Uterus (tissue), 4 donors: ENCODE measurements around the gene CTDSPL. TPM values are rescaled to one million over a fixed set of nuclear protein-coding genes. Genes with fewer than 3 reads are reported as not detected.

Experiments used
- DNase-seq, 2 donors: peaks; one replicate each; pipeline ENCODE4 v3.0.0-alpha.2; 2019 to 2020
- H3K27ac ChIP-seq, 2 donors: fragments of 200-600 bp; sonication (generic); 1 replicate in 1 of 2; 2 replicates in 1 of 2; pipeline ENCODE4 v1.5.1; 2016 to 2018
- H3K27me3 ChIP-seq, 2 donors: fragments of 200-600 bp; sonication (generic); one replicate each; pipeline ENCODE4 v1.5.1; 2018 to 2019; ENCODE audit warnings: control low read depth in 1 of 2
- H3K36me3 ChIP-seq, 2 donors: fragments of 200-600 bp; sonication (generic); one replicate each; pipeline ENCODE4 v1.5.1; 2019; ENCODE audit warnings: control low read depth in 1 of 2
- H3K4me1 ChIP-seq, 2 donors: fragments of 200-600 bp; sonication (generic); one replicate each; pipeline ENCODE4 v1.5.1; 2018 to 2019; ENCODE audit warnings: control low read depth in 1 of 2
- H3K4me3 ChIP-seq, 2 donors: fragments of 200-600 bp; sonication (generic); 1 replicate in 1 of 2; 2 replicates in 1 of 2; pipeline ENCODE4 v1.5.1; 2018 to 2019; ENCODE audit warnings: mild to moderate bottlenecking in 1 of 2
- H3K9me3 ChIP-seq, 2 donors: fragments of 200-600 bp; sonication (generic); one replicate each; pipeline ENCODE4 v1.5.1; 2019; ENCODE audit warnings: control low read depth in 1 of 2
- POLR2A ChIP-seq, 2 donors: fragments of 450-650 bp; IDR thresholded peaks; one replicate each; pipeline ENCODE4 v1.6.1; 2016; ENCODE audit warnings: antibody characterized with exemption in 2 of 2, mild to moderate bottlenecking in 1 of 2, moderate library complexity in 1 of 2
- intact Hi-C: fragments of 100-400 bp; cut with DNase I; formaldehyde crosslinking; loops from one replicate; pipeline ENCODE4 v1.15.1; 2023; ENCODE audit warnings: low total_unique reads
- total RNA-seq, 4 donors: library from RNA; depleted of rRNA in 3 of 4; stranded (reverse); fragments of >200 nt in 3 of 4; gene quantifications; one replicate each; pipeline versions ENCODE4 v1.1.0 to v1.2.4, GENCODE V29; 2014 to 2023
- TF ChIP-seq, protein P1 (sequence below), 4 experiments: fragments of 200-600 bp in 2 of 4; fragments of 450-650 bp in 2 of 4; sonication (generic) in 2 of 4; IDR thresholded peaks; one replicate each; pipeline ENCODE4 v1.5.1; 2016 to 2019; ENCODE audit warnings: antibody characterized with exemption in 4 of 4, mild to moderate bottlenecking in 2 of 4, moderate library complexity in 1 of 4
- donor health status: DM: yes; HTN: yes; CAD: no.

CTDSPL gene
- total RNA-seq, 4 donors from 2014 or later, result 6.4 to 55.9 (median 28.7) TPM

DNA sequence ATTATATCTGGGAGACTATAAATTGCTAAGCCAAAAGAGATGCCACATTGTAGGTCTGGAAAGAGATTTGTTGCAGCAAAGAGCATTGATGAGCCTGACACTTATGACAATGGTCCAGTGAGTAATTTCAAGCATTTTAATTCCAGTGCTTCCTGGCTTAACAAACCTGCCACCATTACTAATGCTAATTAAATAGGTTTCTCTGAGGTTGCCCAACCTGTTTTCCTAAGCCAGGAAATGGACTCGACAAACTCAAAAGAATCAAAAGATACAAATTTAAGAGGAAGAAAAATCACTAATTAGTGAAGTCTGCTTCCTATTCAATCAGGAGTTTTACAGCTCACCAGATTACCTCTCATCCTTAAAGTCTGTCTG is 36.7 kb upstream of the CTDSPL start:
- Histone ChIP-seq H3K36me3 (no peaks in the 10 kb centered on the region), H3K4me1 (no peaks in the 10 kb centered on the region), H3K27me3 (no peaks in the 10 kb centered on the region), H3K27ac (no peak overlapping the region), H3K4me3 (no peak overlapping the region), H3K9me3 (no peaks in the 10 kb centered on the region)
- intact Hi-C loops, result no loop called here
- TF ChIP-seq POLR2A (IDR thresholded peaks at IDR 0.05), result no peak
- TF ChIP-seq, protein P1, sequence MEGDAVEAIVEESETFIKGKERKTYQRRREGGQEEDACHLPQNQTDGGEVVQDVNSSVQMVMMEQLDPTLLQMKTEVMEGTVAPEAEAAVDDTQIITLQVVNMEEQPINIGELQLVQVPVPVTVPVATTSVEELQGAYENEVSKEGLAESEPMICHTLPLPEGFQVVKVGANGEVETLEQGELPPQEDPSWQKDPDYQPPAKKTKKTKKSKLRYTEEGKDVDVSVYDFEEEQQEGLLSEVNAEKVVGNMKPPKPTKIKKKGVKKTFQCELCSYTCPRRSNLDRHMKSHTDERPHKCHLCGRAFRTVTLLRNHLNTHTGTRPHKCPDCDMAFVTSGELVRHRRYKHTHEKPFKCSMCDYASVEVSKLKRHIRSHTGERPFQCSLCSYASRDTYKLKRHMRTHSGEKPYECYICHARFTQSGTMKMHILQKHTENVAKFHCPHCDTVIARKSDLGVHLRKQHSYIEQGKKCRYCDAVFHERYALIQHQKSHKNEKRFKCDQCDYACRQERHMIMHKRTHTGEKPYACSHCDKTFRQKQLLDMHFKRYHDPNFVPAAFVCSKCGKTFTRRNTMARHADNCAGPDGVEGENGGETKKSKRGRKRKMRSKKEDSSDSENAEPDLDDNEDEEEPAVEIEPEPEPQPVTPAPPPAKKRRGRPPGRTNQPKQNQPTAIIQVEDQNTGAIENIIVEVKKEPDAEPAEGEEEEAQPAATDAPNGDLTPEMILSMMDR (IDR thresholded peaks at IDR 0.05), result no peak
- no peak for DNase-seq

DNA sequence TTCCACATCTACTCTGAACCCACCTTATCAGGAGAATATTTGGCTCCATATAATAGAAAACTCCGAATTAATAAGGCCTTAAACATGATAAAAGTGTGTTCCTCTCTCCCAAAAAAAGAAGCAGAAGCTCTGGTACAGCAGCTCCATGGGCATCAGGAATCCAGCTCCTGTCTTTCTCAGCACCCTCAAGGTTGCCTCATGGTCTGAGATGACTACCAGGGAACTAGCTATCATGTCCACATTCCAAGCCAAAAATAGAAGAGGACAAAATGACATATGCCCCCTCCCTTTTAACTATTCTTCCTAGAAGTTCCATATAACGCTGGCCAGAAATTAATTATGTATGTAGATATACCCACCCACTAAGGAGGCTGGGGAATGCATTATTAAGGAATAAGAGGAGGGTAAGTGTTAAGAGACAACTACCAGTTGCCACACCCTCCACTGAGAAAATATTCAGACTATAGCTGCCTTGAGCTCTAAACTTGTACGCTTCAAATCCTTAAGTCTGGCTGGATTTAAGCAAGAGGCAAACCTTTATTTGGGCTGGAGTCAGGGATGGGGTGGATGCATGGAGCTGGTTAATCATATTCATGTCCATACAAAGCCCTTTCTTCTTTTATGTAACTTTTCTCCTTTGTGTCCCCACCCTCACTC is 35.8 kb upstream of the CTDSPL start:
- no peaks in the 10 kb centered on the region for H3K4me1 ChIP-seq
- DNase-seq, result no peak
- no peak overlapping the region for H3K27ac ChIP-seq
- TF ChIP-seq POLR2A (IDR thresholded peaks at IDR 0.05), result no peak
- TF ChIP-seq, protein P1 (IDR thresholded peaks at IDR 0.05), result no peak
- no peaks in the 10 kb centered on the region for H3K9me3 ChIP-seq
- intact Hi-C loops, result no loop called here
- no peak overlapping the region for H3K4me3 ChIP-seq
- H3K36me3 ChIP-seq, result no peaks in the 10 kb centered on the region
- no peaks in the 10 kb centered on the region for H3K27me3 ChIP-seq

DNA sequence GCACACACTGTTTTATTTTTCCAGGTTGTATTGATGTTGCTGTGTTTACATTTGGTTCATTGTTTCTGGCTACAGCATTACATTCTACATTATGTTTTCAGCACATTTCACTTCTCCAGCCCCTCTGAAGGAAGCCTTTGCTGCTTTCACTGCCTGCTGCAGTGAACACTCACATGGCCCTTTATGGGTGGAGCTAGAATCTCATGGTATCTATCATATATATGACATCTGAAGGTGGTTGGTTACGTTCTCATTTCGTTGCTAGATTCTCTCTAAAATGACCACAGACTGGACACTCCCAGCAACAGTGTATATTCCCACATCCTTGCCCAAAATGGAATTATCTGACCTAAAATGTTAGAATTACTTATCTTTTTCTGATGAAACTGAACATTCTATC is 35.2 kb upstream of the CTDSPL start:
- H3K36me3 ChIP-seq, result no peaks in the 10 kb centered on the region
- H3K4me3 ChIP-seq, result no peak overlapping the region
- no peaks in the 10 kb centered on the region for H3K4me1 ChIP-seq
- no peak for TF ChIP-seq POLR2A (IDR thresholded peaks at IDR 0.05)
- H3K27ac ChIP-seq, result no peak overlapping the region
- no peak for DNase-seq
- no peaks in the 10 kb centered on the region for H3K9me3 ChIP-seq
- H3K27me3 ChIP-seq, result no peaks in the 10 kb centered on the region
- intact Hi-C loops, result no loop called here

DNA sequence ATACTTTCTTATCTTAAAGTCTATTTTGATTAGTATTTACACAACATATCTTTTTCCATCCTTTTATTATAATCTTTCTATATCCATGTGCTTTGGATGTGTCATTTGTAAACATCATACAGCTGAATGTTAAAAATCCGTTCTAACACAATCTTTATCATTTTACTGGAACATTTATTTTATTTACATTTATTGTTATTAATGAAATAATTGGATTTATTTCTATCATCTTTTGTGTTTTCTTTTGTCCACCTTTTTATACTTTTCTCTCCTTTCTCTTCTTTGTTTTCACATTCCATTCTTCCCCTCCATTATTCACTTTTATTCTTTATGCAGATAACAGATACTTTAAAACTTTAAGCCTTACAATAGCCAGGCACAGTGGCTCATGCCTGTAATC is 34.7 kb upstream of the CTDSPL start:
- H3K9me3 ChIP-seq, result no peaks in the 10 kb centered on the region
- no peaks in the 10 kb centered on the region for H3K4me1 ChIP-seq
- H3K27me3 ChIP-seq, result no peaks in the 10 kb centered on the region
- TF ChIP-seq POLR2A (IDR thresholded peaks at IDR 0.05), result no peak
- TF ChIP-seq, protein P1 (IDR thresholded peaks at IDR 0.05), result no peak
- no peaks in the 10 kb centered on the region for H3K36me3 ChIP-seq
- no peak overlapping the region for H3K27ac ChIP-seq
- H3K4me3 ChIP-seq, result no peak overlapping the region
- intact Hi-C loops, result no loop called here
- DNase-seq, result no peak

DNA sequence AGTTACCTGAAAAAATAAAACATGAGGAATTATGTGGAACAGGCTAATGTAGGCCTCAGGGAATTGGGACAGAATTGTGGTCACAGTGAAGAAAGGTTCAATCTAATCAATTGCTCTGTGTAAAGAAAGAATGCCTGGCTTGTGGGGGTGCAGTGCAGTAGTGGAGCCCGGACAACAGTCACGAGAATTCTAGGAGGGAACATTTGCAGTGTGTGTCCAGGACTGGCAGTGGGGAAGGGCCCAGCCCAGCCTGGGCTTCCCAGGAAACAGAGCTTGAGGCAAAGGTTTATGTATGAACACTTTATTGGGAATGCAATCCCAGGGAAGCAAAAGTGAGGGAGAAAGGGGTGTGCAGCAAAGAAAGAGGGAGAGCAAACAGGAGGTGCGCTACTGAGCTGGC is 29.2 kb upstream of the CTDSPL start:
- intact Hi-C loops, result no loop called here
- TF ChIP-seq, protein P1 (IDR thresholded peaks at IDR 0.05), result no peak
- TF ChIP-seq POLR2A (IDR thresholded peaks at IDR 0.05), result no peak
- H3K27ac ChIP-seq, result no peak overlapping the region
- no peak overlapping the region for H3K4me3 ChIP-seq
- no peaks in the 10 kb centered on the region for H3K4me1 ChIP-seq
- H3K27me3 ChIP-seq, result no peaks in the 10 kb centered on the region
- no peaks in the 10 kb centered on the region for H3K9me3 ChIP-seq
- DNase-seq, result no peak
- no peaks in the 10 kb centered on the region for H3K36me3 ChIP-seq
